PC-3 (cell line): ENCODE results near the gene LLGL2. TPM values are rescaled to one million over a fixed set of nuclear protein-coding genes. Genes with fewer than 3 reads are reported as not detected.

Experiments used
- ATAC-seq: fragments of 200-7000 bp; cut with Tn5 transposase; 2 replicates; pipeline ENCODE4 v1.9.1; 2020; ENCODE audit warnings: mild to moderate bottlenecking, moderate library complexity
- BruUV-seq: library from RNA; stranded (reverse); fragments of 400-500 nt; replicated peaks from 2 replicates; lab custom pipeline; 2021; lab: Mats Ljungman, UMichigan
- CTCF ChIA-PET: fragments of 300-600 bp; sonication (Branson Sonifier 250); formaldehyde crosslinking; loops from one replicate; lab custom pipeline; 2022; ENCODE audit warnings: antibody characterized with exemption; lab: Charles Lee
- POLR2A ChIA-PET: fragments of 300-600 bp; sonication (Branson Sonifier 250); formaldehyde crosslinking; loops from one replicate; lab custom pipeline; 2022; ENCODE audit warnings: antibody characterized with exemption; ENCODE audit not compliant: unreplicated experiment; lab: Charles Lee
- DNase-seq: peaks from one replicate; pipeline ENCODE4 v3.0.0-alpha.2; 2015
- H2AFZ ChIP-seq: fragments of 300-600 bp; sonication (generic); 2 replicates; pipeline ENCODE4 v1.6.0; 2016; ENCODE audit warnings: antibody characterized with exemption, low read length
- H3F3A ChIP-seq: fragments of 300-600 bp; sonication (generic); one replicate; pipeline ENCODE4 v1.6.0; 2017; ENCODE audit warnings: antibody characterized with exemption, low read length, control low read depth, mild to moderate bottlenecking; ENCODE audit not compliant: unreplicated experiment
- H3K27ac ChIP-seq: fragments of 300-600 bp; sonication (generic); 2 replicates; pipeline ENCODE4 v1.5.1; 2016; ENCODE audit warnings: mild to moderate bottlenecking, low read length
- H3K27me3 ChIP-seq: fragments of 300-600 bp; sonication (generic); 2 replicates; pipeline ENCODE4 v1.6.1; 2016; ENCODE audit warnings: low read length, mixed read lengths
- H3K36me3 ChIP-seq: fragments of 300-600 bp; sonication (generic); 2 replicates; pipeline ENCODE4 v1.6.1; 2016; ENCODE audit warnings: low read depth, mixed run types, low read length, mixed read lengths
- H3K4me1 ChIP-seq: fragments of 300-600 bp; sonication (generic); 2 replicates; pipeline ENCODE4 v1.5.1; 2016; ENCODE audit warnings: low read length; ENCODE audit not compliant: insufficient read depth
- H3K4me2 ChIP-seq: fragments of 300-600 bp; sonication (generic); 2 replicates; pipeline ENCODE4 v1.6.0; 2016; ENCODE audit warnings: low read length
- H3K4me3 ChIP-seq: fragments of 300-600 bp; sonication (generic); 2 replicates; pipeline ENCODE4 v1.5.1; 2016; ENCODE audit warnings: mild to moderate bottlenecking, low read length, mixed read lengths
- H3K79me2 ChIP-seq: fragments of 300-600 bp; sonication (generic); 2 replicates; pipeline ENCODE4 v1.6.1; 2017; ENCODE audit warnings: low read length, mixed read lengths
- H3K9ac ChIP-seq: fragments of 300-600 bp; sonication (generic); 2 replicates; pipeline ENCODE4 v1.6.0; 2016; ENCODE audit warnings: mild to moderate bottlenecking, low read length
- H3K9me2 ChIP-seq: fragments of 300-600 bp; sonication (generic); replicated peaks from 2 replicates; pipeline ENCODE4 v1.6.1; 2016; ENCODE audit warnings: mixed run types, low read length, mixed read lengths
- H3K9me3 ChIP-seq: fragments of 300-600 bp; sonication (generic); 2 replicates; pipeline ENCODE4 v1.6.1; 2016; ENCODE audit warnings: low read length, mixed read lengths
- H4K20me1 ChIP-seq: fragments of 300-600 bp; sonication (generic); 2 replicates; pipeline ENCODE4 v1.6.1; 2016; ENCODE audit warnings: low read length, mixed read lengths
- CTCF ChIP-seq: fragments of 300-600 bp; sonication (generic); conservative IDR thresholded peaks from 2 replicates; pipeline ENCODE4 v1.5.1; 2017; ENCODE audit warnings: antibody characterized with exemption, low read depth, mild to moderate bottlenecking, low read length
- EZH2 ChIP-seq: fragments of 300-600 bp; sonication (generic); IDR thresholded peaks from one replicate; pipeline ENCODE4 v1.6.1; 2017; ENCODE audit warnings: antibody characterized with exemption, mild to moderate bottlenecking, low read length; ENCODE audit not compliant: unreplicated experiment
- EZH2phosphoT487 ChIP-seq: fragments of 300-600 bp; sonication (generic); IDR thresholded peaks from 2 replicates; pipeline ENCODE4 v1.6.1; 2018; ENCODE audit warnings: mild to moderate bottlenecking, antibody characterized with exemption, low read length, borderline replicate concordance
- intact Hi-C: fragments of 100-400 bp; cut with micrococcal nuclease; formaldehyde crosslinking; loops from 2 replicates; pipeline ENCODE4 v1.9.0; 2023
- total RNA-seq: library from RNA; depleted of rRNA; stranded (reverse); fragments of >200 nt; gene quantifications from 2 replicates; pipeline ENCODE4 v1.2.3, GENCODE V29; 2014

The LLGL2 gene
- total RNA-seq, 1 experiment from 2014 or later = 92.9 TPM

GRCh38 chr17:75498039-75498725, 27.3 kb upstream of the LLGL2 start:
- H2AFZ ChIP-seq = no peak overlapping the region
- no TSS peak for BruUV-seq
- H4K20me1 ChIP-seq = no peaks in the 10 kb centered on the region
- no peaks in the 10 kb centered on the region for H3K27me3 ChIP-seq
- no peaks in the 10 kb centered on the region for H3K9me2 ChIP-seq
- no peak overlapping the region for H3K9ac ChIP-seq
- H3K4me2 ChIP-seq = no peak overlapping the region
- peaks cover 22% of the 10 kb centered on the region for H3K36me3 ChIP-seq
- no peak overlapping the region for H3K27ac ChIP-seq
- H3F3A ChIP-seq = no peaks in the 10 kb centered on the region
- DNase-seq (no peak), ATAC-seq (no peak)
- CTCF ChIA-PET = interaction anchor here (0.6 kb wide), 1 partner anchor 63 kb away, joined by 5 read pairs; no protein-coding TSS in a partner anchor
- POLR2A ChIA-PET = no interaction called here
- intact Hi-C loops = no loop called here
- no peaks in the 10 kb centered on the region for H3K79me2 ChIP-seq
- no peak for TF ChIP-seq CTCF
- no peak for TF ChIP-seq EZH2
- no peak for TF ChIP-seq EZH2phosphoT487
- H3K4me1 ChIP-seq = no peaks in the 10 kb centered on the region
- H3K9me3 ChIP-seq = no peaks in the 10 kb centered on the region
- no peak overlapping the region for H3K4me3 ChIP-seq

- no peaks in the 10 kb centered on the region for H4K20me1 ChIP-seq
- no peaks in the 10 kb centered on the region for H3K27me3 ChIP-seq
- BruUV-seq = no TSS peak
- H3K4me3 ChIP-seq = no peak overlapping the region
- no peaks in the 10 kb centered on the region for H3K79me2 ChIP-seq
- no peak overlapping the region for H3K9ac ChIP-seq
- ChIA-PET POLR2A (interaction anchor here (0.5 kb wide), 1 partner anchor 50 kb away, joined by 3 read pairs; no protein-coding TSS in a partner anchor), CTCF (interaction anchor here (0.6 kb wide), 1 partner anchor 64 kb away, joined by 5 read pairs; no protein-coding TSS in a partner anchor)
- H3K27ac ChIP-seq = no peak overlapping the region
- TF ChIP-seq CTCF (no peak; the same call in 1 of the 2 replicates), EZH2phosphoT487 (no peak), EZH2 (no peak)
- H3K4me2 ChIP-seq = no peak overlapping the region
- H3K9me3 ChIP-seq = no peaks in the 10 kb centered on the region
- no peaks in the 10 kb centered on the region for H3K4me1 ChIP-seq
- H2AFZ ChIP-seq = no peak overlapping the region
- intact Hi-C loops = no loop called here
- H3F3A ChIP-seq = no peaks in the 10 kb centered on the region
- peaks cover 22% of the 10 kb centered on the region; the same call in 1 of the 2 replicates for H3K36me3 ChIP-seq
- DNase-seq (peak; percentile 19), ATAC-seq (peak; percentile 18)
- H3K9me2 ChIP-seq = no peaks in the 10 kb centered on the region
Measured at GRCh38 chr17:75498726-75499213, 26.7 kb upstream of the LLGL2 start.
